HepG2 (cell line): ENCODE data around the gene ST3GAL2. TPM values are rescaled to one million over a fixed set of nuclear protein-coding genes. Genes with fewer than 3 reads are reported as not detected.

Experiments used
- BHLHE40 ChIP-seq: IDR thresholded peaks from 2 replicates; pipeline ENCODE4 v1.6.1; 2011; ENCODE audit warnings: low read length, improper control_type of control experiment
- CBFB ChIP-seq: sonication (generic); formaldehyde crosslinking; IDR thresholded peaks from 2 replicates; pipeline ENCODE4 v1.4.0; 2020; ENCODE audit warnings: missing genetic modification reagents
- FOXA3 ChIP-seq: IDR thresholded peaks from 2 replicates; pipeline ENCODE4 v1.6.1; 2016; ENCODE audit warnings: missing genetic modification reagents, missing compliant biosample characterization
- GABPA ChIP-seq, 2 experiments: IDR thresholded peaks; 2 replicates each; pipeline ENCODE4 v1.6.1; 2011 to 2016; ENCODE audit warnings: low read depth in 2 of 2, low read length in 1 of 2, missing biosample characterization in 1 of 2, missing genetic modification characterization in 1 of 2
- GTF3A ChIP-seq: sonication (generic); formaldehyde crosslinking; conservative IDR thresholded peaks from 2 replicates; pipeline ENCODE4 v1.4.0; 2020; ENCODE audit warnings: mild to moderate bottlenecking, missing genetic modification reagents
- JUNB ChIP-seq: sonication (generic); formaldehyde crosslinking; IDR thresholded peaks from 2 replicates; pipeline ENCODE4 v1.8.0; 2022; ENCODE audit warnings: missing genetic modification reagents, mild to moderate bottlenecking, borderline replicate concordance
- KDM2A ChIP-seq: sonication (generic); formaldehyde crosslinking; IDR thresholded peaks from 2 replicates; pipeline ENCODE4 v1.4.0; 2020; ENCODE audit warnings: low read depth, missing genetic modification reagents, borderline replicate concordance
- KMT2B ChIP-seq: IDR thresholded peaks from 2 replicates; pipeline ENCODE4 v1.6.1; 2016; ENCODE audit warnings: missing genetic modification reagents, missing compliant biosample characterization
- MTA1 ChIP-seq: sonication (generic); formaldehyde crosslinking; IDR thresholded peaks from 2 replicates; pipeline ENCODE4 v1.4.0; 2020; ENCODE audit warnings: missing genetic modification reagents, mild to moderate bottlenecking, borderline replicate concordance
- NBN ChIP-seq: fragments of 450-650 bp; conservative IDR thresholded peaks from 2 replicates; pipeline ENCODE4 v1.6.1; 2017
- NR2F1 ChIP-seq, 2 experiments: fragments of 450-650 bp in 1 of 2; formaldehyde crosslinking in 1 of 2; IDR thresholded peaks; 2 replicates each; pipeline versions ENCODE4 v1.5.0 to v1.6.1; 2016 to 2020; ENCODE audit warnings: mild to moderate bottlenecking in 1 of 2, missing compliant biosample characterization in 1 of 2, missing genetic modification reagents in 1 of 2, moderate library complexity in 1 of 2
- PITX1 ChIP-seq: sonication (generic); formaldehyde crosslinking; IDR thresholded peaks from 2 replicates; pipeline ENCODE4 v1.5.1; 2020; ENCODE audit warnings: mild to moderate bottlenecking, missing genetic modification reagents
- RBAK ChIP-seq: sonication (generic); formaldehyde crosslinking; IDR thresholded peaks from 2 replicates; pipeline ENCODE4 v1.5.1; 2020; ENCODE audit warnings: mild to moderate bottlenecking, missing genetic modification reagents
- SALL2 ChIP-seq: sonication (generic); formaldehyde crosslinking; IDR thresholded peaks from 2 replicates; pipeline ENCODE4 v1.8.1; 2023; ENCODE audit warnings: mild to moderate bottlenecking, missing genetic modification reagents, inconsistent platforms
- ZGPAT ChIP-seq: IDR thresholded peaks from 2 replicates; pipeline ENCODE4 v1.6.1; 2016; ENCODE audit warnings: mild to moderate bottlenecking
- ZMYM4 ChIP-seq: sonication (generic); formaldehyde crosslinking; IDR thresholded peaks from 2 replicates; pipeline ENCODE4 v1.8.1; 2023; ENCODE audit warnings: mild to moderate bottlenecking, missing genetic modification reagents
- ZNF225 ChIP-seq: sonication (generic); formaldehyde crosslinking; IDR thresholded peaks from 2 replicates; pipeline ENCODE4 v1.4.0; 2020; ENCODE audit warnings: mild to moderate bottlenecking, missing genetic modification reagents
- ZNF556 ChIP-seq: sonication (generic); formaldehyde crosslinking; IDR thresholded peaks from 2 replicates; pipeline ENCODE4 v1.4.0; 2020; ENCODE audit warnings: mild to moderate bottlenecking, missing genetic modification reagents, borderline replicate concordance
- ZNF563 ChIP-seq: sonication (generic); formaldehyde crosslinking; IDR thresholded peaks from 2 replicates; pipeline ENCODE4 v1.8.0; 2022; ENCODE audit warnings: mild to moderate bottlenecking, moderate library complexity, missing genetic modification reagents
- ZNF609 ChIP-seq: sonication (generic); formaldehyde crosslinking; IDR thresholded peaks from 2 replicates; pipeline ENCODE4 v1.4.0; 2020; ENCODE audit warnings: mild to moderate bottlenecking, missing genetic modification reagents, borderline replicate concordance
- ZNF883 ChIP-seq: sonication (generic); formaldehyde crosslinking; IDR thresholded peaks from 2 replicates; pipeline ENCODE4 v1.5.1; 2020; ENCODE audit warnings: mild to moderate bottlenecking, missing genetic modification reagents; ENCODE audit errors: not compliant biosample characterization
- ZSCAN29 ChIP-seq: sonication (generic); formaldehyde crosslinking; conservative IDR thresholded peaks from 2 replicates; pipeline ENCODE4 v1.4.0; 2020; ENCODE audit warnings: mild to moderate bottlenecking, missing genetic modification reagents
- polyA plus RNA-seq, 8 experiments: library from polyadenylated mRNA; depleted of rRNA in 3 of 8; stranded (reverse) in 7 of 8; unstranded in 1 of 8; fragments of >200 nt; fragmentation: Illumina TruSeq in 4 of 8; extraction: Trizol in 4 of 8; gene quantifications; 2 replicates each; pipeline versions ENCODE4 v1.2.1 to v1.2.3, GENCODE V29; 2011 to 2016; ENCODE audit warnings: low read depth in 4 of 8, missing spikeins in 1 of 8, mixed read lengths in 1 of 8; ENCODE audit not compliant: insufficient read depth in 1 of 8
- total RNA-seq, 5 experiments: library from RNA; depleted of rRNA; stranded (reverse); fragments of >200 nt; fragmentation: Illumina TruSeq; extraction: Trizol; gene quantifications; 2 replicates each; pipeline ENCODE4 v1.2.3, GENCODE V29; 2016; ENCODE audit warnings: low read depth in 1 of 5
- TF ChIP-seq, protein P1 (sequence below): sonication (generic); formaldehyde crosslinking; IDR thresholded peaks from 2 replicates; pipeline ENCODE4 v1.5.1; 2020; ENCODE audit warnings: mild to moderate bottlenecking, moderate library complexity, missing genetic modification reagents

The ST3GAL2 gene
- total and polyA plus RNA-seq, 2 of the 13 experiments (the other 11 are each of a cell fraction or from before 2014, with no cell fraction given): 16.3 to 24.9 TPM

GRCh38 chr16:70470927-70471341, 32.0 kb upstream of the ST3GAL2 start (continued):
- TF ChIP-seq ZNF609 (CRISPR knock-in tag): peak; percentile 27; the same call in 1 of the 2 replicates
- no peak for TF ChIP-seq ZNF883 (CRISPR knock-in tag)
- peak; percentile 49; the same call in 1 of the 2 replicates for TF ChIP-seq BHLHE40
- TF ChIP-seq GTF3A (CRISPR knock-in tag): peak; percentile 92; the same call in 1 of the 2 replicates
- TF ChIP-seq ZNF556 (CRISPR knock-in tag): peak; percentile 56; the same call in 1 of the 2 replicates
- TF ChIP-seq FOXA3 (CRISPR knock-in tag): 0 out of 2 replicates have a peak, but pooled peaks have one; percentile 17
- 0 out of 2 replicates have a peak, but pooled peaks have one; percentile 25 for TF ChIP-seq ZGPAT
- TF ChIP-seq ZMYM4 (CRISPR knock-in tag): 0 out of 2 replicates have a peak, but pooled peaks have one; percentile 5
- peak; percentile 67; the same call in 1 of the 2 replicates for TF ChIP-seq MTA1 (CRISPR knock-in tag)
- TF ChIP-seq KDM2A (CRISPR knock-in tag): peak; percentile 83; the same call in 1 of the 2 replicates
- TF ChIP-seq SALL2 (CRISPR knock-in tag): 0 out of 2 replicates have a peak, but pooled peaks have one; percentile 60
- peak; percentile 84 for TF ChIP-seq CBFB (CRISPR knock-in tag)
- TF ChIP-seq GABPA (IDR thresholded peaks at IDR 0.05; ENCODE audit: low read depth, low read length): no peak
- TF ChIP-seq GABPA (CRISPR knock-in tag; IDR thresholded peaks at IDR 0.05; ENCODE audit: low read depth): no peak
- TF ChIP-seq KMT2B (CRISPR knock-in tag): no peak
- TF ChIP-seq JUNB (CRISPR knock-in tag): no peak
- TF ChIP-seq ZNF225 (CRISPR knock-in tag): peak; percentile 92; the same call in 1 of the 2 replicates
- TF ChIP-seq, protein P1, sequence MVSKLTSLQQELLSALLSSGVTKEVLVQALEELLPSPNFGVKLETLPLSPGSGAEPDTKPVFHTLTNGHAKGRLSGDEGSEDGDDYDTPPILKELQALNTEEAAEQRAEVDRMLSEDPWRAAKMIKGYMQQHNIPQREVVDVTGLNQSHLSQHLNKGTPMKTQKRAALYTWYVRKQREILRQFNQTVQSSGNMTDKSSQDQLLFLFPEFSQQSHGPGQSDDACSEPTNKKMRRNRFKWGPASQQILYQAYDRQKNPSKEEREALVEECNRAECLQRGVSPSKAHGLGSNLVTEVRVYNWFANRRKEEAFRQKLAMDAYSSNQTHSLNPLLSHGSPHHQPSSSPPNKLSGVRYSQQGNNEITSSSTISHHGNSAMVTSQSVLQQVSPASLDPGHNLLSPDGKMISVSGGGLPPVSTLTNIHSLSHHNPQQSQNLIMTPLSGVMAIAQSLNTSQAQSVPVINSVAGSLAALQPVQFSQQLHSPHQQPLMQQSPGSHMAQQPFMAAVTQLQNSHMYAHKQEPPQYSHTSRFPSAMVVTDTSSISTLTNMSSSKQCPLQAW (CRISPR knock-in tag): 0 out of 2 replicates have a peak, but pooled peaks have one; percentile 22
- TF ChIP-seq ZSCAN29 (CRISPR knock-in tag): no peak
- TF ChIP-seq NBN: no peak
- no peak for TF ChIP-seq NR2F1 (CRISPR knock-in tag; IDR thresholded peaks at IDR 0.05)
- peak; percentile 63; the same call in 1 of the 2 replicates for TF ChIP-seq RBAK (CRISPR knock-in tag)
- no peak; the same call in 1 of the 2 replicates for TF ChIP-seq ZNF563
- peak; percentile 54; the same call in 1 of the 2 replicates for TF ChIP-seq PITX1 (CRISPR knock-in tag)
